GM19238 (cell line): Measurements from ENCODE around the gene CALY.
"Not testable (repeated sequence)": the region's sequence is repeated elsewhere in the genome, so short reads cannot be mapped to it uniquely, and the experiment has no call there.

Source experiments
- DNase-seq: peaks from one replicate; pipeline ENCODE4 v3.0.0; 2011; ENCODE audit warnings: low spot score; ENCODE audit not compliant: insufficient read length

Gene CALY

DNA sequence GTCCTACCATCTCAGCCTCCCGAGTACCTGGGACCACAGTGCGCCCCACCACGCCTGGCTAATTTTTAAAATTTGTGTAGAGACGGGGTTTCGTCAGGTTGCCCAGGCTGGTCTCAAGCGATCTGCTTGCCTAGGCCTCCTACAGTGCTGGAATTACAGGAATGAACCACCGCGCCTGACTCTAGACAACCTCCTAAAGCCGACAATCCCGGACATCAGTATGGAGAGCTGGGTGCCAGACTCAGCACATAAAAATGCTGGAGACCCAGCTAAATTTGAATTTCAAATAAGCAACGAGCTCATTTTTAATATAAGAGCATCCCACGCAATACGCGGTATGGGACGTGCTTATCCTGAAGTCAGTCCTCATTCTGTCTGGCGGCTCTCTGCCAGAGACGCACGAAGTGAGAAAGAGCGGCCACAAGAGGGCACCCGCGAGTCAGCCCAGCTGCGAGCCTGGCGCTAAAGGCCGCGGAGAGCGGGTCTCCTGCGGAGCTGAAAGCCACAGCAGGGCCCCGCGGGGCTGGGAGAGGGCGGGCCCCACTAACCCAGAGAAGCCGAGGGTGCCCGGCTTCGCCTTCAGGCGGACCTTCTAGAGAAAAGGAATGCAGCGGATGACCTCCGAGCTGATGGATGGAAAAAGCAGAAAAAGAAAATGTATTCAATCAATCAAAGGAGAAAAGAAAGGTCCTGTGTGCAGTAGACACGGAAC is 7.0 kb downstream of the CALY start:
- DNase-seq, result peak; percentile 96

DNA sequence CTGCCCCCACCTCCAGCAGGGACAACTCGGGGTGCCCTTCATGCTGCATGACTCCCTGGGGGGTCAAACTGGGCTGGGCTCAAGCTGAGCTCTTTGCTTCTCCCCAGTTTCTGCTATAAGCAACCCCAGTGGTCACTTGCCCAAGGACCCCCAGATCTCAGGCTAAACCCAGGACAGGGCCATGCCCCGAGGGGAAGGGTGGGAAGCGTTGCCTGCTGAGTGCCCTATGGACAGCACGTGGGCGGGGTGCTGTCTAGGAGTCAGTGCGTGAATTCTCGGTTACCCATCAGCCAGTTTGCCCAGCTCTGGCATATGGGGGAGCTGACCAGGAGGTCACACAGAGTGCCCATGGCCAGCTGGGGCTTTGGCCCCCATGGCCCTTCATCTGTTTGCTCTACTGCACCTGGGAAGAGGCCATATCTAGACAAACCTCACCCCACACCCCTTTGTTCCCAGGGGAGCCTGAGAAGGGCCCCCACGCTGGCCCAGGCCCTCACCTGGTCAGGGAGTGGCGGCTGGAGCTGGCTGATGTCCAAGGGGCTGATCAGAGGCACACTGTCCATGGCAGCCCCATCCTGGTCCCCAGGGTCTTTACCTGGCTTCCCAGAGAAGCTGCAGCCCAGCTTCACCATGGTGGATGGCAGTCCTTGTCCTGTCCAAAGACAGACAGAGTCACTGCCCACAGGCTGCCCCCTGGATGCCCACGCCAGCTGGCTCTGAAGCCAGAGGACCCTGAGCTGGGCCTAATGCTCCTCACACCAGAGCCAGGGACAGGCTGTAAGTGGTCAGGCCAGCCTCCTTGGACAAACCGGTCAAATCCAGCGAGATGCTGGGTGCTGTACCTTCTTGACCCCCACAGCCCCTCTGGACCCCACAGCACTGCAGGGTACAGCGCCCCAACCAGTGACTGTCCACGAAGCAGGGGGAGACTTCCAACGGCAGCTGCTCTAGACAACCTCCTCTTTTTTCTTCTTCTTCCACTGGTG is 8.0 kb downstream of the CALY start:
- DNase-seq, result no peak

DNA sequence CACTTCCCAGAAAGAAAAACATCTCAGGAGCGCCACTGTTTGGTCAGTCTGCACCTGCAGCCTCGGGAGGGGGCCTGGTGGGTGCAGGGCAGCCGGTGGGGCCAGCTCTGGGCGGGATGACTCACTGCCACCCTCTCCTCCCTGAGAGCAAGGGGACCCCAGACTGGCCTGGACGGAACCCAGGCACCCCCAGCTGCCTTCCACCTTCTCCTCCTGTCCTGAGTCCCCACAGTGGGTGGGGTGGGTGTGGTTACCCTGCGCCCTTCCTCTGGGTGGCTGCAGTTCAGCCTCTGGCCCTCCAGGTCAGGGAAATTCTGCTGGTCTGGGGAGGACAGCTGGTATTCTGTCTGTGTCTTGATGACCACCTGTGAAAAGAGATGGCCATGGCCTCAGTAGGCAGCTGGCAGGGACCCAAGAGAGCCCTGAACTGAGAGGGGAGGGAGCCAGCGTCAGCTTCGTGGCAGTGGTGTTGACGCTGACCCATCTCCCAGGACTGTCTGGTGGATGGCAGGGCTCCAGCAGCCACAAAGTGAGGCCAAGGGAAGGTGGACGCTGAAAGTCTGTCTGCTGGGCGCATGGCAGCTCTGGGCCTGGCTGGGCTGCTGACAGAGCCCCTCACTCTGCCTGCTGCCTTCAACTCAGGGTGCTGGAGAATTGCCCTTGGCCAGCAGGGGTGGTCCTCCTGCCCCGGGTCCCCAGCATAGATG is 8.9 kb downstream of the CALY start:
- DNase-seq, result no peak

DNA sequence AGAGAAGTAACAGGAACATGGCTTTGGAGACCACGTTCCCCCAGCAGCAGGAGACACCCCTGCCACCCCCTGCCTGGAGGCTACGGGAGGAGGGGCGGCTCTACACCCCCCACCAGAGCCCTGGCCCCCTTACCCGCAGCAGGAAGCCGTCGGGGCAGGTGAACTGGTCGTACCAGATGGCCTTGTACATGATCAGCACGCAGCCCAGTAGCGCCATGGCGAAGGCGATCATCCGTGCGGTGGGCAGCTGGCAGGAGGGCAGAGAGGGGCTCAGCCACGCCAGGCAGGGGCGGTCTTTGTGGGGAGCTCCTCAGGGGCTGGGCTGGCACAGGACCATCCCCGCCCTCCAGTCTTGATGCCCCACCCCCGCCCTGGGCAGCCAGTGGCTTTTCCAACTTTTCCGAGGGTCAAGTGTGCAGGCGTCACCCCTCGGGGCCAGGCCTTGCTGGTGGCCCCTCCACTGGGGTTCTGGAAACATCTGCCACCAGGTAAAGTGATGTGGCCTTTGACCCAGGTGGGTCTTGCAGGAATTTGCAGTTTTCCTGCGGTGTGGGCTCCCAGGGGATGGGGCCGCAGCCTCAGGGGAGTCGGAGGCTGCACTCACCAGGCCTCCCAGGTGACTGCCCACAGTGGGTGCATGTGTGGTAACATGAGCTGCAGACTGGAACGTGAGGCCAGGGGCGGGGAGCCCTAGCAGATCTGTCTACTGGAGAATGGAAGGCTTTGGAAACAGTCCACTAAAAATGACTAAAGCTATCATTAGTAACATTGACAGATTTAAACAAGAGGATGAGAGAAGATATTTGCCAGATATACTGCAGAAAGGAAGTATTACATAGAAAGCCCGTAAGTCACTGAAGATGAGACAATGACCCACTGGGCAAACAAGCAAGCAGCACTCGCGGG is 9.7 kb downstream of the CALY start:
- DNase-seq, result no peak

DNA sequence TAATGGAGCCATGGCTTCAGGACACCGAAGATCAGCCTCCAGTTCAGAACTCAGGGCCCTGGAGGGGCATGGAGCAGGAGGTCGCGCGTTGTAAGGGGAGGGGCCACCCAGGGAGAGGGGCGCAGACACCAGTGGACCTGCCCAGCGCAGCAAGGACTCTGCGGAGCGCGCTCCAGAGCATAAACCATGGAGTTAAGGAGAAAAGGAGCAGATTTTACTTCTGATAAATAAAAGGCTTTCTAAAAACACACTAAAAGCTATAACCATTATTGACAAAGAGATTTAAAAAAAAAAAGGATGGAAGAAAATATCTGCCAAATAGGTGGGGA is 10.5 kb downstream of the CALY start:
- DNase-seq, result no peak

DNA sequence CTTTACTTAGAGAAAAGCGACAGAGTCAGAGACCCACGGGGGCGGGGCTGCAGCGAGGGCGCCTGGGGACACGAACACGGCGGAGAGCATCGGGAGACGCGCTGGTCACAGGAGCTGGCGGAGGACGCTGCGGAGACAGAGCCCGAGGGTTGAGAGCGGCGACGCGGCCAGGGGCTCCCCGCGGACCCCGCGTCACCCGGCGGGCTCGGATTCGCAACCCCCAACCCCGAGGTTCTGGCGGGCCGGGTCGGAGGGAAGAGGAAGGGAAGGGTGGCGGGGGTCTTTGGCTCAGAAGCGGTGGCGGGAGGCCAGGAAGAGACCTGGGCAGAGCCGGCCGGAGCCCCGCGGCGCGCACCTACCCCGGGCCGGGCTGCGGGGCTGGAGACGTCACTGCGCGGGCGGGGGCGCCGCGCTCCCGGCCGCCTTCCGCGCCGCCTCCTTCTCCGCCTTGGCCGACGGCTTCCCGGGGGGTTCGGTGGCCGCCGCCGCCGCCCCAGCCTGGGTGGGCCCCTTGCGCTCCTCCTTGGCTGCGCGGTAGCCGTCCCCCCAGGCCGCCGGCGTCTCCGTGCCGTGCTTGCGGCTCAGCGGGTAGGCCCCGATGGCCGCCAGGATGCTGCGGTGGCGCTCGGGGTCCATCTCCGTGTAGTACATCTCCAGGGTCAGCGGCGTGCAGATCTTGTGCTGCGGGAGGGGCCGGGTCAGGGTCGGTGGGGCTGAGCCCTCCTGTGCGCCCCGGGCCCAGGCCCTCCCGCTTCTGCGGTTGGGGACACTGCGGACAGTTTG is 11.1 kb downstream of the CALY start:
- no peak for DNase-seq

DNA sequence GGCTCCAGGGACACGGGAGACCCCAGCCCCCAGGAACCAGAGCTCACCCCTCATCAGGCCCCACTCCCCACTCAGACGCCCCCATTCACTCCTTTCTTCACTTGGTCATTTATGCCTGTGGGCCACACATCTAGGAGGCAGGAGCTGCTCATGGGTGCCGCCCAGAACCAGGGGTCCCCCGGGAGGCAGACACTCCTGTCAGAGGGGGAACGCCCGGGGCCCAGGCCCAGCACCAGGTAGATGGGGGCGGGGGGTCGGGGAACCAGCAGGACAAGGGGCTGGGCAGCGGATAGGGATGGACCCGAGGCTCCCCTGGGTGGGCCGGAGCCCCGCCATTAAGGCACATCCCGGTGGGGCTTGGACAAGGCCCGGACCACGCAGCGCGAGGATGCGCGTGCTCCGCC is 11.8 kb downstream of the CALY start:
- no peak for DNase-seq

DNA sequence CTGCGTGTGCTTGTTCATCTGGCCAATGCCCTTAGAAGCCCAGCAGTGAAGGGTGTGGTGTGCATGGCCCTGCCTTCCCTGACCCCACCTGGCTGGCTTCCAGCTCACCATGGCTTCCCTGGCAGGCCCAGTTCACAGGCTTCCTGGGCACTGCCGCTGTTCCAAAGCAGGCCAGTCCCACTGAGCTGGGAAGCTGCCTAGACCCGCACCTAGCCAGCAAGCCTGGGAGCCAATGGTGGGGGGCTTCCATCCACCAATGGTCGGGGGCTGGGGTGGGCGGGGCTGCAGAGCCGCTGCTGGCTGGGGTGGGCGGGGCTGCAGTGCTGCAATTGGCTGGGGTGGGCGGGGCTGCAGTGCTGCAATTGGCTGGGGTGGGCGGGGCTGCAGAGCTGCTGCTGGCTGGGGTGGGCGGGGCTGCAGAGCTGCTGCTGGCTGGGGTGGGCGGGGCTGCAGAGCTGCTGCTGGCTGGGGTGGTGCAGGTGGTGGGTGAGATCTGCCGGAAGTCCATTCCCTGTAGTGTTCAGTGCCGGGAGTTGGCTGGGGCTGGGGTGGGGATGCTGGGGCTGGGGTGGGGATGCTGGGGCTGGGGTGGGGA is 12.4 kb downstream of the CALY start:
- no peak for DNase-seq

DNA sequence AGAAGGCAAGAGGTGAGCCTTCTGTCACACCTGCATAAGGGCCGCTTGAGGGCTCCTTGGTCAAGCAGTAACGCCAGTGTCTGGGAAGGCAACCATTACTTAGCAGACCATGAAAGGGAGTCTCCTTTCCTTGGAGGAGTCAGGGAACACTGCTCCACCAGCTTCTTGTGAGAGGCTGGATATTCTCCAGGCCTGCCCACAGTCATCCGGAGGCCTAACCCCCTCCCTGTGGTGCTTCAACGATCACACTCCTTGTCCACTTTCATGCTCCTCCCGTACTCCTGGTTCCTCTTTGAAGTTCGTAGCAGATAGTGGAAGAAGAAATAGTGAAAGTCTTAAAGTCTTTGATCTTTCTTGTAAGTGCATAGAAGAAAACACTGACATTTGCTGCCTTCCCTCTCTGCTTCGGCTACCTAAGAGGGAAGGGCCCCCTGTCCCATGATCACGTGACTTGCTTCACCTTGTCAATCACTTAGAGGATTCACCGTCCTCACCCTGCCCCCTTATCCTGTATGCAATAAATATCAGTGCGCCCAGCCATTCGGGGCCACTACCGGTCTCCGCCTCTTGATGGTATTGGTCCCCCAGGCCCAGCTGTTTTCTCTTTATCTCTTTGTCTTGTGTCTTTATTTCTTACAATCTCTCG is 14.5 kb downstream of the CALY start:
- DNase-seq, result not testable (repeated sequence)

DNA sequence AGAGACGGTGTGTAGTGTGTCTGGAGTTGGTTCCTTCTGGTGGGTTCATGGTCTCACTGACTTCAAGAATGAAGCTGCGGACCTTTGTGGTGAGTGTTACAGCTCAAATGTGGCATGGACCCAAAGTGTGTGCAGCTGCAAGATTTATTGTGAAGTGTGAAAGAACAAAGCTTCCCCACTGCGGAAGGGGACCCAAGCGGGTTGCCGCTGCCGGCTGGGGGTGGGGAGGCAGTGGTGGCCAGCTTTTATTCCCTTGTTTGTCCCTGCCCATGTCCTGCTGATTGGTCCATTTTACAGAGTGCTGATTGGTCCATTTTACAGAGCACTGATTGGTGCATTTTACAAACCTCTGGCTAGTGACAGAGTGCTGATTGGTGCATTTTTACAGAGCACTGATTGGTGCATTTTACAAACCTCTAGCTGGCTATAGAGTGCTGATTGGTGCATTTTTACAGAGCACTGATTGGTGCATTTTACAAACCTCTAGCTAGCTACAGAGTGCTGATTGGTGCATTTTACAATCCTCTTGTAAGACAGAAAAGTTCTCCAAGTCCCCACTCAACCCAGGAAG is 15.8 kb downstream of the CALY start:
- DNase-seq, result not testable (repeated sequence)

DNA sequence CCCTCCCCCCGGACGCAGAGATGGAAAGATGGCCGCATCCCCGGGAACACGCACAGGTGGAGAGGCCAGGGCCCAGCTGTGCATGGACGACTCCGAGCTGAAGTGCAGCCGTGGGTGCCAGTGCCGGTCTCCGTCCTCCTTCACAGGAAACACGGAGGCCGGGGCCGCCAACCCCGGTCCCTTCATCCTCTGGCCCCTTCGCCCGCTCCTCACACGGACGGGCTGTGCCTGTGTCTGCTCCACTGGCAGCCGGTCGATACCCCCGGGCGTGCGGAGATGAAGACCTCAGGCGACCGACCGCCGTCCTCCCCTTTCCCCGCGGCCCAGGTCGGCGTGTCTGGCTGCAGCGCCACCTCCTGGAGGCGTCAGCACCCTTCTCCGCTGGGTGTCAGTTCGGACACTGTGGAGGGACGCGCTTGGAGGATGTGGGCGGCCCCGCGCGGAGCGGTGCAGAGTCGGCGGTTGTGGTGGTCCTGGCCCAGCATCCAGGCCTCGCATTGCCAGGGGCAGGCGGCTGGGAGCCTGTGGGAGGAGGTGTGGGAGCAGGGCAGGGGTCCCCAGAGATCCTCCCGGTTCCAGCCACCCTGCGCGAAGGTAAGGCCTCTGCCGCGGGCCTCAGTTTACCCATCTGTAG is 18.1 kb downstream of the CALY start:
- DNase-seq, result peak; percentile 63

DNA sequence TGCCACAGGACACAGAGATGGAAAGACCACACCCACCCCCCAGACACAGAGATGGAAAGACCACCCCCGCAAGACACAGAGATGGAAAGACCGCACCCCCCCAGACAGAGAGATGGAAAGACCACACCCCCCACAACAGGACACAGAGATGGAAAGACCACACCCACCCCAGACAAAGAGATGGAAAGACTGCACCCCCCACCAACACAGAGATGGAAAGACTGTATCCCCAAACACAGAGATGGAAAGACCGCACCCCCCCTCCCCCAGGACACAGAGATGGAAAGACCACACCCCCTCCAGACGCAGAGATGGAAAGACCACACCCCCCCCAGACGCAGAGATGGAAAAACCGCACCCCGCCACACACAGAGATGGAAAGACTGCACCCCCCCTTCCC is 20.0 kb downstream of the CALY start:
- no peak for DNase-seq

DNA sequence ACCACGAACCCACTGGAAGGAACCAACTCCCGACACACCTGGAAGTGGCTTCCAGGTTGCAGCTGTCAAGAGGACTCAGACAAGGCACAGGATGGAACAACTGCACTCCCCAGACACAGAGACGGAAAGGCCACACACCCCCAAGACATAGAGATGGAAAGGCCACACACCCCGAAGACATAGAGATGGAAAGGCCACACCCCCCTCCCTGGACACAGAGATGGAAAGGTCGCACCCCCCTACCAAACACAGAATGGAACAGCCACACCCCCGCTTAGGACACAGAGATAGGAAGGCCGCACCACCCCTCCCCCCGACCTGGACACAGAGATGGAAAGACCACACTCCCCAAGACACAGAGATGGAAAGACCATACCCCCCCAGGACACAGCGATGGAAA is 20.4 kb downstream of the CALY start:
- DNase-seq, result no peak

DNA sequence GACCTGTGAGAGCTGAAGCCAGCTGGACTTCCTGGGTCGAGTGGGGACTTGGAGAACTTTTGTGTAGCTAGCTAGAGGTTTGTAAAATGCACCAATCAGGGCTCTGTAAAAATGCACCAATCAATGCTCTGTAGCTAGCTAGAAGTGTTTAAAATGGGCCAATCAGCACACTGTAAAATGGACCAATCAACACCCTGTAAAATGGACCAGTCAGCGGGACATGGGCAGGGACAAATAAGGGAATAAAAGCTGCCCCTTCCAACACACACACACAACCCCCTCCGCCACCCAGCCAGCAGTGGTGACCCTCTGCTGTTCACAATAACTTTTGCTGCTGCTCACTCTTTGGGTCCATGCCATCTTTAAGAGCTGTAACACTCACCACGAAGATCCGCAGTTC is 20.8 kb downstream of the CALY start:
- no peak for DNase-seq

DNA sequence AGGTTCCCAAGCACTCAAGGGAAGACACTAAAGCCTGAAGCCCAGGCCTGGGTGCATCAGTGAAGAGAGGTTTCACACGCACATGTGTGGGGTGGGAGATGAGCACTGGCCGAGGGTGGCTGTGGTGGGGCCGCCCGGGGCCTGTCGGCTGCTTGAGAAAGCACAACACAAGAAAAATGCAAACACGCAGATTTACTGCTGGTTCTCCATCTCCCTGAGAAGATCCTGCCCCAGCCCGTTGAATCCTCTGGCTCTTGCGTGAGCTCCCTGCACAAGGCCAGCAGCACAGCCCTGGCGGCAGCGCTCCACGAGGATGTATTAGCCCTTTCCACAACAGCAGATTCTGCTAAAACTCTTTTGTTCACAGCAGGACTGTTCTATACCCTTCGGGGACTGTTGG is 21.8 kb downstream of the CALY start:
- no peak for DNase-seq

DNA sequence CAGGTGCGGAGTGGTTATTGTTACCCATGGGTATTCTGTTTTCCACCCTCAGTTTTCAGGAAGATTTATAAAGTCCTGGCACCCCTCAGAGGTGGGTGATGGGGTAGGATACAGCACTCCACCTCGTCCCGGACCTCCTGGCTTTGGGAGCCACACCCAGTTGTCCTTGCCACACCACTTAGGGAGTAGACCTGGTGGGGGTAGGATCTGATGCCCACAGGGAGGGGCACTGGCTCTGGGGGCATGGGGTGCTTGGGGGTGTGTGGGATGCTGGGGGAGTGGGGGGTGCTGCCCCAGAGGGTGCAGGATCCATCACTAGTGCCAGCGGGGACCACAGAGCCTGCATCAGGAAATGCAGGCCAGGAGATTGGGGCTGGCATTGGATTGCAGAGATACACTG is 23.5 kb downstream of the CALY start:
- no peak for DNase-seq

DNA sequence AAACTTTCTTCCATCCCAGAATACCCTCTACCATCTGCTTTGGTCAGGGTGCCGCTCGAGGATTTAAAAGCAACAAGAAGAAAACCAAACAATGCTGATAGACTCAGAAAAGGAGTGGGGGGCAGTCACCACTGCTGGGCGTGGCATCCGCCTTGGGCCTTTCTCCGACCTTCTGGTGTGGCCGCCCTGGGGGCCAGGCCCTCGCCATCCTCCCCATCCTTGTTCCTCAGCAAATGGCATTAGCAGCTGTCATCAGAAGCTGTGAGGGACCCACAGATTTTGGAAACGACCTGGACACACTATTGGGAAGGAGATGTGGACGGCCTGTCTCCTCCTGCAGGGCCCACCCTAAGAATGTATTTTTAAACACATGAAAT is 23.9 kb downstream of the CALY start:
- no peak for DNase-seq

DNA sequence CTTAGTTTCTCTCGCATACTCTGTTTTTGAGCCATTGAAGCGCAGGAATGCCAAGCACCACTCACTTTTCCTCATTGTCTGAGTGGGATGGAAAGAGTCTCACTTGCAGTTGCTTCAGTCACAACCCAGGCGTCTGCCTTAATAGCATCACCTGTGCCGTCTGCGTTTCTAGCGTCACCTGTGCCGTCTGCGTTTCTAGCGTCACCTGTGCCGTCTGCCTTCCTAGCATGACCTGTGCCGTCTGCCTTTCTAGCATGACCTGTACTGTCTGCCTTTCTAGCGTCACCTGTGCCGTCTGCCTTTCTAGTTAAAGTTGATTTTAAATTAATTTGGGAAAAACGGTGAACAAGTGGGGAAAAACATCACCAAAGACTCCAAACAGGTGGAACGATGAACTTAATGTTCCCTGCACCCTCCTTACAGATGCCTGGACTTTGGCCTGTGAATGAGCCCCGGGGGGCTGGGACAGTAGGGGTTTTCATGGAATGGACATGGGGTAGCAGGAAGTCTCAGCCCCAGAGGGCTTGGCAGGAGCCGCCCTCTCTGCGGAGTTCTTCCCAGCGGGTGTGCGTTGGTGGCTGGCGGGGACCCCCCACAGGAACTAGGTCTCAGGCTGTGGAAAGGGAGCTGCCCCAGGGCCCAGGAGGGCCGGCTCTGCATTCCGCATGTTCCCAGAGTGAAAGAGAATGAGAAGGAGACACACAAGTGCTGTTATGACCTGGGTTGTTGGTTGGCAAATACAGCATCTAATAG is 24.5 kb downstream of the CALY start:
- DNase-seq, result no peak
